ENCODE measurements around the gene SUPT16H.

Gene SUPT16H

DNA sequence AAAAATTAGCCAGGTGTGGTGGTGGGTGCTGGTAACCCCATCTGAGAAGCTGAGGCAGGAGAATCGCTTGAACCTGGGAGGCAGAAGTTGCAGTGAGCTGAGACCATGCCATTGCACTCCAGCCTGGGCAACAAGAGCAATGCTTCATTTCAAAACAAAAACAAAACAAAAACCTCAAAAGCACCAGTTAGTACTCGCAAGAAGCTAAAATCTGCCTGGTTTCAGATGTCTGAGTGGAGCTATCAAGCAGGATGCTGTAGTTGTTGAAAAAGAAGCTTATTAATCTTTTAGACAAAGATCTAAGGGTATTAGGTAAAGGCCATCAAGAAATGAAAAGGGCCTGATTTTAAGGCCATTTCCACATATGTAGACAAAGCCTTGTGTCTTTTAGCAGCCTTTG lies 50.9 kb downstream of the SUPT16H start:
- Histone ChIP-seq H3K4me1 (ENCODE audit: control insufficient read depth, insufficient read depth, low read length, poor library complexity, severe bottlenecking) (no peaks in the 10 kb centered on the region), H3K4me3 (ENCODE audit: insufficient read depth, low read depth, low read length, poor library complexity, severe bottlenecking) (no peak overlapping the region), H3K27ac (ENCODE audit: insufficient read depth, low read length, poor library complexity, severe bottlenecking) (no peak overlapping the region), H3K9me3 (ENCODE audit: control insufficient read depth, low read length) (no peaks in the 10 kb centered on the region), H3K36me3 (ENCODE audit: control insufficient read depth, insufficient read depth, low read length) (no peaks in the 10 kb centered on the region), H3K27me3 (replicated peaks; ENCODE audit: control insufficient read depth, insufficient read depth, low read length, poor library complexity, severe bottlenecking) (no peaks in the 10 kb centered on the region)
- no peak for DNase-seq

DNA sequence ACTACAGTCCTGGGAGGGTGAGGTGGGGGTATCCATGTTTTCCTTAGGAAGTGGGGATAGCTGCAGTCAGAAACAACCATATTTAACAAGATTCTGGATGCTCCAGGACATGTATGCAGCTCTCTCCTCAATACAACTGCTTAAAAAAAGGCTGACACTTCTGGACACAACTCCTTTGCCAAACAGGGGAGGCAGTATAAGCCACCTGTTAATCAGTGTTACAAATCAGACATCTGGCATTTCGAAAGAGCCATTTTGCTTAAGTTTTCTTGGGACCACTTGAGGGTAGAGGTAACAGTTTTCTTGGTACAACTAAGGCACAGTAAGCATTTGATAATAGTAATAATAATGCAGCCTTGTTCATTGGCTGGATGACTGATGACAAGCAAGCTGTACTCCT lies 56.8 kb downstream of the SUPT16H start:
- H3K4me3 ChIP-seq (ENCODE audit: insufficient read depth, low read depth, low read length, poor library complexity, severe bottlenecking) = no peak overlapping the region
- DNase-seq = no peak

GRCh38 chr14:21322716-21323115 lies 61.1 kb downstream of the SUPT16H start:
- Histone ChIP-seq H3K27ac (ENCODE audit: insufficient read depth, low read length, poor library complexity, severe bottlenecking) (no peak overlapping the region), H3K4me1 (ENCODE audit: control insufficient read depth, insufficient read depth, low read length, poor library complexity, severe bottlenecking) (peaks cover 2% of the 10 kb centered on the region), H3K36me3 (ENCODE audit: control insufficient read depth, insufficient read depth, low read length) (no peaks in the 10 kb centered on the region), H3K9me3 (ENCODE audit: control insufficient read depth, low read length) (no peaks in the 10 kb centered on the region), H3K27me3 (replicated peaks; ENCODE audit: control insufficient read depth, insufficient read depth, low read length, poor library complexity, severe bottlenecking) (no peaks in the 10 kb centered on the region), H3K4me3 (ENCODE audit: insufficient read depth, low read depth, low read length, poor library complexity, severe bottlenecking) (no peak overlapping the region)
- no peak for DNase-seq

More for the DNA sequence above, 56.8 kb downstream of the SUPT16H start:
- Histone ChIP-seq H3K27me3 (replicated peaks; ENCODE audit: control insufficient read depth, insufficient read depth, low read length, poor library complexity, severe bottlenecking) (no peaks in the 10 kb centered on the region), H3K36me3 (ENCODE audit: control insufficient read depth, insufficient read depth, low read length) (no peaks in the 10 kb centered on the region), H3K9me3 (ENCODE audit: control insufficient read depth, low read length) (no peaks in the 10 kb centered on the region), H3K27ac (ENCODE audit: insufficient read depth, low read length, poor library complexity, severe bottlenecking) (no peak overlapping the region), H3K4me1 (ENCODE audit: control insufficient read depth, insufficient read depth, low read length, poor library complexity, severe bottlenecking) (no peaks in the 10 kb centered on the region)

DNA sequence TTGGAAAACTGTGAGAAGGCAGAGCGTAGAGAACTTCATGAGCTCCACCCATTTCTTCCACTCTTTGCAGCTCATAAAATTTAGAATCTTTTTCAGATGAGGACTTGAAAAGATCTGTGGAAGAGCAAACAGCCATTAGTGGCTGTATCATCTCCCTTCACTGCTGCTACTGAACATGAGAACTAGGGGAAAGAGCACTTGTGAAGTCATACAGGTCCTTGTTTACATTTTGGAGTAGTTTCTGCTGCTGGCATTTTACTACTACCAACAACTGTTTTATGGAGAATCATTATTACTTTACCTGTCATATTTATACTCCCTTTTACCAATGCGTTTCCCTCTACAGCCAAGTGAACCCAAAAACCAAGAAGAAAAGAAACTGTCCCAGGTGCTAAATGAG lies 62.9 kb downstream of the SUPT16H start:
- Histone ChIP-seq H3K36me3 (ENCODE audit: control insufficient read depth, insufficient read depth, low read length) (no peaks in the 10 kb centered on the region), H3K4me1 (ENCODE audit: control insufficient read depth, insufficient read depth, low read length, poor library complexity, severe bottlenecking) (peaks cover 2% of the 10 kb centered on the region), H3K27me3 (replicated peaks; ENCODE audit: control insufficient read depth, insufficient read depth, low read length, poor library complexity, severe bottlenecking) (no peaks in the 10 kb centered on the region), H3K4me3 (ENCODE audit: insufficient read depth, low read depth, low read length, poor library complexity, severe bottlenecking) (no peak overlapping the region), H3K9me3 (ENCODE audit: control insufficient read depth, low read length) (no peaks in the 10 kb centered on the region), H3K27ac (ENCODE audit: insufficient read depth, low read length, poor library complexity, severe bottlenecking) (no peak overlapping the region)
- DNase-seq = no peak

GRCh38 chr14:21317398-21317797 lies 66.4 kb downstream of the SUPT16H start:
- Histone ChIP-seq H3K27ac (ENCODE audit: insufficient read depth, low read length, poor library complexity, severe bottlenecking) (no peak overlapping the region), H3K4me1 (ENCODE audit: control insufficient read depth, insufficient read depth, low read length, poor library complexity, severe bottlenecking) (peaks cover 2% of the 10 kb centered on the region), H3K9me3 (ENCODE audit: control insufficient read depth, low read length) (no peaks in the 10 kb centered on the region), H3K27me3 (replicated peaks; ENCODE audit: control insufficient read depth, insufficient read depth, low read length, poor library complexity, severe bottlenecking) (no peaks in the 10 kb centered on the region), H3K36me3 (ENCODE audit: control insufficient read depth, insufficient read depth, low read length) (no peaks in the 10 kb centered on the region), H3K4me3 (ENCODE audit: insufficient read depth, low read depth, low read length, poor library complexity, severe bottlenecking) (no peak overlapping the region)
- no peak for DNase-seq

GRCh38 chr14:21313512-21313911 lies 70.3 kb downstream of the SUPT16H start:
- no peak for DNase-seq
- no peaks in the 10 kb centered on the region for H3K9me3 ChIP-seq (ENCODE audit: control insufficient read depth, low read length)
- no peak overlapping the region for H3K4me3 ChIP-seq (ENCODE audit: insufficient read depth, low read depth, low read length, poor library complexity, severe bottlenecking)
- H3K4me1 ChIP-seq (ENCODE audit: control insufficient read depth, insufficient read depth, low read length, poor library complexity, severe bottlenecking) = peaks cover 3% of the 10 kb centered on the region
- H3K36me3 ChIP-seq (ENCODE audit: control insufficient read depth, insufficient read depth, low read length) = no peaks in the 10 kb centered on the region
- H3K27me3 ChIP-seq (replicated peaks; ENCODE audit: control insufficient read depth, insufficient read depth, low read length, poor library complexity, severe bottlenecking) = no peaks in the 10 kb centered on the region
- no peak overlapping the region for H3K27ac ChIP-seq (ENCODE audit: insufficient read depth, low read length, poor library complexity, severe bottlenecking)

DNA sequence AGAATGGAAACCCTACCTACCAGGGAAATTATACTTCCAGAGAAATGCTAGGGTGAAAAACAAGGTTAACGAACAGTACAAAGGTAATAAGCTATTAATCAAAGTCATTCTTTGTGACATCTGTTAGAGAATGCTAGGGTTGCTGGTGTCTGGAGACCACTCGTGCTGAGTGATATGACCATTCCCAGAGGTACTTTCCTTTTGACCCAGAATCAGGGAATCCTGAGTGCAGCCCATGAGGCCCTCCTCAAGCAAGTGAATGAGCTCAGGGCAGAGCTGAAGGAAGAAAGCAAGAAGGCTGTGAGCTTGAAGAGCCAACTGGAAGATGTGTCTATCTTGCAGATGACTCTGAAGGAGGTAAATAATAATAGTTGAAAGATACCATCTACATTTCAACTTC lies 72.2 kb downstream of the SUPT16H start:
- no peak for DNase-seq
- no peak overlapping the region for H3K27ac ChIP-seq (ENCODE audit: insufficient read depth, low read length, poor library complexity, severe bottlenecking)

GRCh38 chr14:21309956-21310355 lies 73.9 kb downstream of the SUPT16H start:
- H3K36me3 ChIP-seq (ENCODE audit: control insufficient read depth, insufficient read depth, low read length) = no peaks in the 10 kb centered on the region
- DNase-seq = no peak
- H3K9me3 ChIP-seq (ENCODE audit: control insufficient read depth, low read length) = no peaks in the 10 kb centered on the region
- no peak overlapping the region for H3K27ac ChIP-seq (ENCODE audit: insufficient read depth, low read length, poor library complexity, severe bottlenecking)
- no peaks in the 10 kb centered on the region for H3K27me3 ChIP-seq (replicated peaks; ENCODE audit: control insufficient read depth, insufficient read depth, low read length, poor library complexity, severe bottlenecking)
- no peak overlapping the region for H3K4me3 ChIP-seq (ENCODE audit: insufficient read depth, low read depth, low read length, poor library complexity, severe bottlenecking)
- peaks cover 3% of the 10 kb centered on the region for H3K4me1 ChIP-seq (ENCODE audit: control insufficient read depth, insufficient read depth, low read length, poor library complexity, severe bottlenecking)

More for the DNA sequence above, 72.2 kb downstream of the SUPT16H start:
- Histone ChIP-seq H3K9me3 (ENCODE audit: control insufficient read depth, low read length) (no peaks in the 10 kb centered on the region), H3K4me1 (ENCODE audit: control insufficient read depth, insufficient read depth, low read length, poor library complexity, severe bottlenecking) (peaks cover 3% of the 10 kb centered on the region), H3K36me3 (ENCODE audit: control insufficient read depth, insufficient read depth, low read length) (no peaks in the 10 kb centered on the region), H3K27me3 (replicated peaks; ENCODE audit: control insufficient read depth, insufficient read depth, low read length, poor library complexity, severe bottlenecking) (no peaks in the 10 kb centered on the region), H3K4me3 (ENCODE audit: insufficient read depth, low read depth, low read length, poor library complexity, severe bottlenecking) (no peak overlapping the region)

GRCh38 chr14:21309238-21309636 lies 74.6 kb downstream of the SUPT16H start:
- H3K36me3 ChIP-seq (ENCODE audit: control insufficient read depth, insufficient read depth, low read length) = no peaks in the 10 kb centered on the region
- H3K4me3 ChIP-seq (ENCODE audit: insufficient read depth, low read depth, low read length, poor library complexity, severe bottlenecking) = peak overlapping the region; percentile 33
- H3K9me3 ChIP-seq (ENCODE audit: control insufficient read depth, low read length) = no peaks in the 10 kb centered on the region
- peak overlapping the region; percentile 51 for H3K27ac ChIP-seq (ENCODE audit: insufficient read depth, low read length, poor library complexity, severe bottlenecking)
- H3K27me3 ChIP-seq (replicated peaks; ENCODE audit: control insufficient read depth, insufficient read depth, low read length, poor library complexity, severe bottlenecking) = no peaks in the 10 kb centered on the region
- no peak for DNase-seq
- H3K4me1 ChIP-seq (ENCODE audit: control insufficient read depth, insufficient read depth, low read length, poor library complexity, severe bottlenecking) = peaks cover 3% of the 10 kb centered on the region

DNA sequence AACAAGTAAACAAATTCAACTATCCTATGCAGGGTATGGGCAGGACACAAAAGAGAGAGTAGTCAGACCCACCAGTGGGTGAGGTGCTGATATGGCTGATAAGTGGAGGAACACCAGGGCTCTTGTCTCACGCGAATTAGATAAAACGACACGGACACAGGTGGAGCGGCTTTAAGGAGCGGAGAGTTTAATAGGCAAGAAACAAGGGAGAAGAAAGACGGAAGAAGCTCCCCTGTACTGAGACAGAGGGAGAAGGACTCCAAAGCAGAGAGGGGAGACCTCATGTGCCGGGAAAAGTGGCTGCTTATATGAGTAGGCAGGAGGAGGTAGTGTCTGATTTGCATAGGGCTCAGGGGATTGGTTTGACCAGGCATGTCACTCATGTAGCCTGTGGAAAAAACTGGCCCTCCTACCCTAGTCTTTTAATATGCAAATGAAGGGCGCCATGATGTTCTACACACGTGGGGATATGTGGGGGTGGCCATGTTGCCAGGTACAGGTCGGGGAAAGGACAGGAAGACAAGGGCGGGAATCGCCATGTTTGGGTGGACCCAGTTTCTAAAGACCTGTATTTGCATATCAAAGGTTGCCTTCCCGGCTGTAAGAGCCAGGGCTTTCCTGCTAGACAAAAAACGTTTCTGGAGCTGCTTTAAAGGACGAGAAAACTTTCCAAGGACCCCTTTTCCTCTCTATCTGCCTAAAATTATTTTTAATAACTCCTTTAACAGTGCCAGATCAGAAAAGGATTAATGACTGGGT lies 75.2 kb downstream of the SUPT16H start:
- DNase-seq = peak; percentile 67 to 78 (median 74)
- Histone ChIP-seq H3K27ac (ENCODE audit: insufficient read depth, low read length, poor library complexity, severe bottlenecking) (peak overlapping the region; percentile 51), H3K9me3 (ENCODE audit: control insufficient read depth, low read length) (no peaks in the 10 kb centered on the region), H3K4me1 (ENCODE audit: control insufficient read depth, insufficient read depth, low read length, poor library complexity, severe bottlenecking) (peaks cover 3% of the 10 kb centered on the region), H3K36me3 (ENCODE audit: control insufficient read depth, insufficient read depth, low read length) (no peaks in the 10 kb centered on the region), H3K4me3 (ENCODE audit: insufficient read depth, low read depth, low read length, poor library complexity, severe bottlenecking) (peak overlapping the region; percentile 33), H3K27me3 (replicated peaks; ENCODE audit: control insufficient read depth, insufficient read depth, low read length, poor library complexity, severe bottlenecking) (no peaks in the 10 kb centered on the region)

Data from effector memory CD4-positive, alpha-beta T cell (primary cell).